ENCODE data around the gene PEPD. TPM values are rescaled to one million over a fixed set of nuclear protein-coding genes. Genes with fewer than 3 reads are reported as not detected.

Gene PEPD
- total and polyA plus RNA-seq, 2 of the 4 experiments (the other 2 are of a cell fraction): 36.7 to 88.4 TPM

GRCh38 chr19:33427801-33428626 is 93.6 kb downstream of the PEPD start:
- 0 out of 2 replicates have a peak, but pooled peaks cover 4% of the 10 kb centered on the region for H4K20me1 ChIP-seq (ENCODE audit: insufficient read depth, low read length)
- no peaks in the 10 kb centered on the region for H3K9me1 ChIP-seq (ENCODE audit: insufficient read depth, low read length)
- no peak overlapping the region for H4K91ac ChIP-seq (ENCODE audit: insufficient read depth, low read depth, low read length)
- intact Hi-C loops (cut with micrococcal nuclease): no loop called here
- in situ Hi-C loops (cut with MboI; ENCODE audit: low sequenced_read_pairs): loop anchor here (5.0 kb wide), 1 partner anchor 344 kb away; no protein-coding TSS in a partner anchor
- H2BK120ac ChIP-seq (ENCODE audit: low read depth, low read length): no peak overlapping the region
- BruUV-seq (replicated peaks): no TSS peak
- TF ChIP-seq USF2 (IDR thresholded peaks at IDR 0.05; ENCODE audit: low read depth, low read length) (no peak), RFX5 (IDR thresholded peaks at IDR 0.05; ENCODE audit: low read depth, low read length) (no peak), CEBPB (IDR thresholded peaks at IDR 0.05; ENCODE audit: low read depth, low read length) (no peak), RCOR1 (IDR thresholded peaks at IDR 0.05; ENCODE audit: insufficient replicate concordance, low read length) (no peak), SMC3 (IDR thresholded peaks at IDR 0.05; ENCODE audit: low read depth, low read length) (no peak), MAFK (IDR thresholded peaks at IDR 0.05; ENCODE audit: low read depth, low read length) (no peak), FOS (IDR thresholded peaks at IDR 0.05; ENCODE audit: low read depth, low read length) (no peak), RAD21 (IDR thresholded peaks at IDR 0.05; ENCODE audit: low read length) (no peak), BHLHE40 (IDR thresholded peaks at IDR 0.05; ENCODE audit: low read depth, low read length) (no peak)
- TF ChIP-seq, protein P1, sequence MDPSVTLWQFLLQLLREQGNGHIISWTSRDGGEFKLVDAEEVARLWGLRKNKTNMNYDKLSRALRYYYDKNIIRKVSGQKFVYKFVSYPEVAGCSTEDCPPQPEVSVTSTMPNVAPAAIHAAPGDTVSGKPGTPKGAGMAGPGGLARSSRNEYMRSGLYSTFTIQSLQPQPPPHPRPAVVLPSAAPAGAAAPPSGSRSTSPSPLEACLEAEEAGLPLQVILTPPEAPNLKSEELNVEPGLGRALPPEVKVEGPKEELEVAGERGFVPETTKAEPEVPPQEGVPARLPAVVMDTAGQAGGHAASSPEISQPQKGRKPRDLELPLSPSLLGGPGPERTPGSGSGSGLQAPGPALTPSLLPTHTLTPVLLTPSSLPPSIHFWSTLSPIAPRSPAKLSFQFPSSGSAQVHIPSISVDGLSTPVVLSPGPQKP (IDR thresholded peaks at IDR 0.05; ENCODE audit: borderline replicate concordance, low read depth, low read length): no peak
- TF ChIP-seq, protein P2, sequence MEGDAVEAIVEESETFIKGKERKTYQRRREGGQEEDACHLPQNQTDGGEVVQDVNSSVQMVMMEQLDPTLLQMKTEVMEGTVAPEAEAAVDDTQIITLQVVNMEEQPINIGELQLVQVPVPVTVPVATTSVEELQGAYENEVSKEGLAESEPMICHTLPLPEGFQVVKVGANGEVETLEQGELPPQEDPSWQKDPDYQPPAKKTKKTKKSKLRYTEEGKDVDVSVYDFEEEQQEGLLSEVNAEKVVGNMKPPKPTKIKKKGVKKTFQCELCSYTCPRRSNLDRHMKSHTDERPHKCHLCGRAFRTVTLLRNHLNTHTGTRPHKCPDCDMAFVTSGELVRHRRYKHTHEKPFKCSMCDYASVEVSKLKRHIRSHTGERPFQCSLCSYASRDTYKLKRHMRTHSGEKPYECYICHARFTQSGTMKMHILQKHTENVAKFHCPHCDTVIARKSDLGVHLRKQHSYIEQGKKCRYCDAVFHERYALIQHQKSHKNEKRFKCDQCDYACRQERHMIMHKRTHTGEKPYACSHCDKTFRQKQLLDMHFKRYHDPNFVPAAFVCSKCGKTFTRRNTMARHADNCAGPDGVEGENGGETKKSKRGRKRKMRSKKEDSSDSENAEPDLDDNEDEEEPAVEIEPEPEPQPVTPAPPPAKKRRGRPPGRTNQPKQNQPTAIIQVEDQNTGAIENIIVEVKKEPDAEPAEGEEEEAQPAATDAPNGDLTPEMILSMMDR (conservative IDR thresholded peaks at IDR 0.05; ENCODE audit: low read depth, low read length): no peak
- H4K8ac ChIP-seq (ENCODE audit: low read depth in 2 of 2, low read length in 2 of 2): no peak overlapping the region
- POLR2A ChIA-PET (ENCODE audit: unreplicated experiment): no interaction called here
- no peak overlapping the region for H3K14ac ChIP-seq (replicated peaks; ENCODE audit: low read depth, low read length)
- DNase-seq (no peak), ATAC-seq (ENCODE audit: low read depth) (no peak)
- no peak overlapping the region for H2BK15ac ChIP-seq (ENCODE audit: low read depth, low read length)
- no peak overlapping the region for H2BK20ac ChIP-seq (ENCODE audit: low read depth, low read length)
- H3K79me1 ChIP-seq (ENCODE audit: low read depth in 1 of 2, low read length in 2 of 2): no peaks in the 10 kb centered on the region
- no peaks in the 10 kb centered on the region for H3K9me3 ChIP-seq (ENCODE audit: control insufficient read depth, insufficient read depth, low read length)
- no peak overlapping the region for H3K56ac ChIP-seq (ENCODE audit: extremely low read depth, insufficient read depth, low read length)
- no peak overlapping the region for H4K5ac ChIP-seq (ENCODE audit: low read depth, low read length)
- H3K4me3 ChIP-seq (ENCODE audit: insufficient read depth, low read depth, low read length): no peak overlapping the region
- H2AK5ac ChIP-seq (ENCODE audit: low read depth, low read length): no peak overlapping the region
- CTCF ChIA-PET: interaction anchor here (1.2 kb wide), 1 partner anchor 340 kb away, joined by 3 read pairs; no protein-coding TSS in a partner anchor
- H3K18ac ChIP-seq (ENCODE audit: low read depth, low read length): no peak overlapping the region
- no peak overlapping the region for H3K27ac ChIP-seq (ENCODE audit: insufficient read depth, low read length)
- no peak overlapping the region for H2BK5ac ChIP-seq (ENCODE audit: low read depth, low read length, poor library complexity, severe bottlenecking)
- dilution Hi-C loops (cut with HindIII; ENCODE audit: low sequenced_read_pairs, unreplicated experiment): no loop called here
- no peak overlapping the region for H2AFZ ChIP-seq (replicated peaks; ENCODE audit: low read length, poor library complexity)
- no peak overlapping the region for H3K4ac ChIP-seq (ENCODE audit: low read depth, low read length)
- H3K36me3 ChIP-seq (ENCODE audit: control insufficient read depth, insufficient read depth, low read length): no peaks in the 10 kb centered on the region
- no peaks in the 10 kb centered on the region for H3K4me1 ChIP-seq (ENCODE audit: control insufficient read depth, insufficient read depth, low read length)
- H3K4me2 ChIP-seq (ENCODE audit: low read depth, low read length): no peak overlapping the region
- WGBS, 2 experiments (ENCODE audit: extremely low coverage in 2 of 2, insufficient read length in 1 of 2): 93% methylated on average over 3 of the region's 22 CpGs; no CpG with 5 or more reads in 1 of the 2 experiments
- H3K23ac ChIP-seq (ENCODE audit: low read depth, low read length): no peak overlapping the region
- H3K27me3 ChIP-seq (ENCODE audit: control insufficient read depth, insufficient read depth, low read length): no peaks in the 10 kb centered on the region
- no peak overlapping the region for H3K9ac ChIP-seq (ENCODE audit: low read depth, low read length)
- H2AK9ac ChIP-seq (replicated peaks; ENCODE audit: low read depth, low read length, poor library complexity): no peak overlapping the region
